Kidney (tissue), 14 donors: ENCODE measurements around the gene HEYL. TPM values are rescaled to one million over a fixed set of nuclear protein-coding genes. Genes with fewer than 3 reads are reported as not detected.

Experiments used
- DNase-seq, 5 donors: peaks; one replicate each; pipeline ENCODE4 v3.0.0-alpha.2; 2013 to 2020
- FAIRE-seq: peaks from 2 replicates; lab custom pipeline; 2012; peaks lifted over from hg19 to GRCh38; lab: Jason Lieb, UNC
- H3K27ac ChIP-seq, 2 donors: one replicate each; pipeline ENCODE4 v1.7.0; 2013; ENCODE audit warnings: low read depth in 2 of 2, low read length in 2 of 2, inconsistent platforms in 1 of 2
- H3K27me3 ChIP-seq: one replicate; pipeline ENCODE4 v1.7.1; 2013; ENCODE audit warnings: low read length, inconsistent platforms; ENCODE audit not compliant: control insufficient read depth, insufficient read depth
- H3K36me3 ChIP-seq, 3 donors: one replicate each; pipeline versions ENCODE4 v1.7.0 to v1.7.1; 2013; ENCODE audit warnings: low read length in 3 of 3, control low read depth in 1 of 3, inconsistent platforms in 1 of 3; ENCODE audit not compliant: insufficient read depth in 3 of 3, control insufficient read depth in 2 of 3
- H3K4me1 ChIP-seq, 3 donors: one replicate each; pipeline versions ENCODE4 v1.7.0 to v1.7.1; 2013; ENCODE audit warnings: low read length in 3 of 3, inconsistent platforms in 1 of 3, low read depth in 1 of 3; ENCODE audit not compliant: control insufficient read depth in 2 of 3, insufficient read depth in 2 of 3
- H3K4me3 ChIP-seq, 3 donors: one replicate each; pipeline versions ENCODE4 v1.7.0 to v1.8.1; 2013; ENCODE audit warnings: low read length in 3 of 3, control low read depth in 1 of 3, inconsistent platforms in 1 of 3
- H3K9ac ChIP-seq, 3 donors: one replicate each; pipeline versions ENCODE4 v1.7.0 to v1.7.1; 2013; ENCODE audit warnings: low read length in 3 of 3, control low read depth in 1 of 3, inconsistent platforms in 1 of 3
- H3K9me3 ChIP-seq, 3 donors: one replicate each; pipeline versions ENCODE4 v1.7.0 to v1.7.1; 2013; ENCODE audit warnings: low read length in 3 of 3, control low read depth in 1 of 3, inconsistent platforms in 1 of 3; ENCODE audit not compliant: control insufficient read depth in 2 of 3, insufficient read depth in 1 of 3
- CTCF ChIP-seq: IDR thresholded peaks from 3 replicates; pipeline ENCODE4 v1.5.1; 2012; ENCODE audit warnings: mild to moderate bottlenecking, moderate library complexity, borderline replicate concordance; ENCODE audit not compliant: insufficient read depth; ENCODE audit errors: extremely low read depth
- intact Hi-C: fragments of 100-400 bp; cut with DNase I; formaldehyde crosslinking; loops from one replicate; pipeline ENCODE4 v1.11.1; 2022
- polyA plus RNA-seq: library from polyadenylated mRNA; stranded (reverse); fragments of 350-450 nt; fragmentation: Illumina TruSeq; extraction: RNeasy Lipid Tissue Mini Kit (QIAGEN cat#74804); gene quantifications from one replicate; pipeline ENCODE4 v1.2.3, GENCODE V29; 2014; ENCODE audit warnings: low read depth, low replicate concordance; ENCODE audit not compliant: insufficient read depth
- total RNA-seq: library from RNA; stranded (reverse); fragmentation: NEBNext Ultra II Directional; extraction: Animal tissue kit (Norgen Biotek cat#: 25700); gene quantifications from one replicate; pipeline ENCODE4 v1.2.1, GENCODE V29; 2021
- donor health status: control.
- donor health status: control.
- donor health status: control.
- donor health status: control.
- donor health status: control.
- donor health status: DM: yes; HTN: yes; CAD: no.
- donor health status: Normal renal cell carcinoma (clear cell type).

Gene HEYL
- total and polyA plus RNA-seq, 2 donors from 2014 or later: 7.2 to 32.8 TPM

- no peaks in the 10 kb centered on the region for H3K9me3 ChIP-seq
- no peak for FAIRE-seq
- no peaks in the 10 kb centered on the region for H3K36me3 ChIP-seq
- H3K27me3 ChIP-seq: no peaks in the 10 kb centered on the region
- H3K4me1 ChIP-seq: no peaks in the 10 kb centered on the region
- intact Hi-C loops: no loop called here
- no peak overlapping the region for H3K9ac ChIP-seq
- TF ChIP-seq CTCF: no peak
- DNase-seq: no peak
- no peak overlapping the region for H3K27ac ChIP-seq
- H3K4me3 ChIP-seq: no peak overlapping the region
These were observed 24.1 kb upstream of the HEYL start for GRCh38 chr1:39663559-39663958.

- no peak overlapping the region for H3K4me3 ChIP-seq
- H3K4me1 ChIP-seq: peaks cover 0 to 1% (median 0%) of the 10 kb centered on the region in 3 donors
- no peak for FAIRE-seq
- H3K9me3 ChIP-seq: no peaks in the 10 kb centered on the region
- H3K27ac ChIP-seq: no peak overlapping the region
- no peak overlapping the region for H3K9ac ChIP-seq
- no peak for TF ChIP-seq CTCF
- intact Hi-C loops: no loop called here
- no peaks in the 10 kb centered on the region for H3K36me3 ChIP-seq
- no peaks in the 10 kb centered on the region for H3K27me3 ChIP-seq
- no peak for DNase-seq
These were observed 23.4 kb upstream of the HEYL start for GRCh38 chr1:39662861-39663260.

GRCh38 chr1:39659538-39659937 lies 20.1 kb upstream of the HEYL start:
- intact Hi-C loops: loop anchor here (5.0 kb wide), 1 partner anchor 52 kb away; no protein-coding TSS in a partner anchor
- H3K4me3 ChIP-seq: no peak overlapping the region
- H3K9ac ChIP-seq: no peak overlapping the region
- H3K9me3 ChIP-seq: no peaks in the 10 kb centered on the region
- H3K4me1 ChIP-seq: peaks cover 0 to 3% (median 0%) of the 10 kb centered on the region in 3 donors
- no peak overlapping the region for H3K27ac ChIP-seq
- H3K27me3 ChIP-seq: no peaks in the 10 kb centered on the region
- no peaks in the 10 kb centered on the region for H3K36me3 ChIP-seq
- no peak for FAIRE-seq
- TF ChIP-seq CTCF: no peak
- no peak for DNase-seq

GRCh38 chr1:39659110-39659509 lies 19.7 kb upstream of the HEYL start:
- no peak for FAIRE-seq
- Histone ChIP-seq H3K9ac (no peak overlapping the region), H3K27ac (no peak overlapping the region), H3K4me3 (no peak overlapping the region), H3K27me3 (no peaks in the 10 kb centered on the region), H3K9me3 (no peaks in the 10 kb centered on the region), H3K36me3 (no peaks in the 10 kb centered on the region), H3K4me1 (peaks cover 0 to 3% (median 0%) of the 10 kb centered on the region in 3 donors)
- no peak for TF ChIP-seq CTCF
- intact Hi-C loops: loop anchor here (5.0 kb wide), 1 partner anchor 52 kb away; no protein-coding TSS in a partner anchor
- DNase-seq: no peak
